ENCODE results near the gene APC2. TPM values are rescaled to one million over a fixed set of nuclear protein-coding genes. Genes with fewer than 3 reads are reported as not detected.

Gene APC2
- total and polyA plus RNA-seq, 5 experiments from 2014 or later, result 0.08 to 0.29 TPM; not detected in 3

DNA sequence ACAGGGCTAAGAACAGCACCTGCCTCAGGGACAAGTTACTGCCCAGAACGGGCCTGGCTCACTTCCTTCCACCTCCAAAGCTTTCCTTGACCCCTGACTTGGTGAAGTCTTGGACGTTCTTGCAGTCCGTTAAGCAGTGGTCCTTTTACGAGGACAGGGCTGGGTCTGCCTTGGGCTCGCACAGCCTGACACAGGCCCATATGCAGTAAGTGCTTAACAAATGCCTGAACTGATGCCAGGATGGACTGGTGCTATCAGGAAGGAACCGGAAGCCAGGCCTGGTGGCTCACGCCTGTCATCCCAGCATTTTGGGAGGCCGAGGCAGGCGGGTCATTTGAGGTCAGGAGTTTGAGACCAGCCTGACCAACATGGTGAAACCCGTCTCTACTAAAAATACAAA is 72.1 kb downstream of the APC2 start:
- Mint-ChIP-seq H3K36me3 (peaks cover 0 to 7% (median 2%) of the 10 kb centered on the region in 3 donors), H3K27ac (no peak overlapping the region), H3K27me3 (peaks cover 16 to 52% (median 26%) of the 10 kb centered on the region in 5 donors), H3K4me1 (peaks cover 6 to 11% (median 9%) of the 10 kb centered on the region in 4 donors), H3K9me3 (peaks cover 0 to 1% (median 0%) of the 10 kb centered on the region in 9 donors), H3K4me3 (no peak overlapping the region)
- no peak for DNase-seq
- ATAC-seq, result no peak
- POLR2A ChIA-PET, result no interaction called here

DNA sequence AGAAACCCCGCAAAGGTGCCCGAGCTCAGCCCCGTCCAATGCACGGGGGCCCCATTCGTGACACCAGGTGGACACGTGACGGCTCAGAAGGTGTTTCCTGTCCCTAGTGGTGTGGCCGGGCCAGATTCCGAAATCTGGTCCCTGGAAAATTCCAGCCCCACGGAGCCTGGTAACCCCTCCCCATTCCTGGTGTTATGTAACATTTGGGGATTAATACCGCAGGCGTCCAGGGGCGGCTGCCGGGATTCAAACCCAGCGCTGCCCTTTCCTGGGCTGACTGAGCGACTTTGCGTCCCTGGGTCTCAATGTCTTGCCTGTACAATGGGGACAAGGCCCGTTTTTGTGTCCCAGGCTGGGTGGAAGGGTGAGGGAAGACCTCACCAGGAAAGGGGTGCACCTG is 72.9 kb downstream of the APC2 start:
- Mint-ChIP-seq H3K4me3 (no peak overlapping the region), H3K27me3 (peaks cover 19 to 59% (median 32%) of the 10 kb centered on the region in 5 donors), H3K36me3 (peaks cover 0 to 7% (median 2%) of the 10 kb centered on the region in 3 donors), H3K27ac (no peak overlapping the region), H3K4me1 (peaks cover 6 to 11% (median 9%) of the 10 kb centered on the region in 4 donors), H3K9me3 (peaks cover 0 to 1% (median 0%) of the 10 kb centered on the region in 9 donors)
- POLR2A ChIA-PET, result interaction anchor here (0.5 kb wide), 1 partner anchor 12 kb away, joined by 4 read pairs; no protein-coding TSS in a partner anchor
- no peak for DNase-seq
- ATAC-seq, result no peak

Other genes with a start within 250 kb of the APC2 start
- 10 to 100 TPM; 91.5 to 96.0 TPM for gene STK11, start 244.3 kb upstream of the APC2 start, total RNA-seq
- gene STK11, start 244.3 kb upstream of the APC2 start, polyA plus RNA-seq, result 10 to 100 TPM; 12.3 to 43.9 (median 20.3) TPM
- not detected for gene CBARP, start 212.1 kb upstream of the APC2 start, total RNA-seq
- not detected for gene CBARP, start 212.1 kb upstream of the APC2 start, polyA plus RNA-seq
- gene ATP5F1D, start 208.4 kb upstream of the APC2 start, total RNA-seq, result 10 to 100 TPM; 83.9 to 89.0 TPM
- gene ATP5F1D, start 208.4 kb upstream of the APC2 start, polyA plus RNA-seq, result 100 to 1,000 TPM; 214 to 264 (median 262) TPM
- gene MIDN, start 201.5 kb upstream of the APC2 start, total RNA-seq, result 10 to 100 TPM; 31.2 to 35.4 TPM
- gene MIDN, start 201.5 kb upstream of the APC2 start, polyA plus RNA-seq, result 1 to 10 TPM; 1.1 to 8.2 (median 6.6) TPM
- 100 to 1,000 TPM; 565 to 579 TPM for gene CIRBP, start 180.8 kb upstream of the APC2 start, total RNA-seq
- gene CIRBP, start 180.8 kb upstream of the APC2 start, polyA plus RNA-seq, result 100 to 1,000 TPM; 204 to 273 (median 262) TPM
- 10 to 100 TPM; 46.3 to 47.5 TPM for gene FAM174C, start 174.6 kb upstream of the APC2 start, total RNA-seq
- gene FAM174C, start 174.6 kb upstream of the APC2 start, polyA plus RNA-seq, result 100 to 1,000 TPM in 1 of 3 donors, 10 to 100 TPM in 2; 66.7 to 104 (median 95.5) TPM
- gene EFNA2, start 164.2 kb upstream of the APC2 start, total RNA-seq, result not detected
- not detected for gene EFNA2, start 164.2 kb upstream of the APC2 start, polyA plus RNA-seq
- 10 to 100 TPM; 65.3 to 74.3 TPM for gene NDUFS7, start 66.2 kb upstream of the APC2 start, total RNA-seq
- 100 to 1,000 TPM; 211 to 233 (median 215) TPM for gene NDUFS7, start 66.2 kb upstream of the APC2 start, polyA plus RNA-seq
- gene GAMT, start 48.6 kb upstream of the APC2 start, total RNA-seq, result 10 to 100 TPM; 14.0 to 18.0 TPM
- gene GAMT, start 48.6 kb upstream of the APC2 start, polyA plus RNA-seq, result 10 to 100 TPM; 29.4 to 33.6 (median 30.7) TPM
- gene DAZAP1, start 42.5 kb upstream of the APC2 start, total RNA-seq, result 100 to 1,000 TPM; 166 TPM
- gene DAZAP1, start 42.5 kb upstream of the APC2 start, polyA plus RNA-seq, result 1 to 10 TPM; 5.9 to 8.5 (median 7.5) TPM
- gene RPS15, start 11.7 kb upstream of the APC2 start, total RNA-seq, result 1,000 to 10,000 TPM; 1,886 to 1,928 TPM
- gene RPS15, start 11.7 kb upstream of the APC2 start, polyA plus RNA-seq, result 1,000 to 10,000 TPM; 3,438 to 4,304 (median 3,489) TPM
- 10 to 100 TPM; 58.3 to 59.7 TPM for gene C19orf25, start 29.1 kb downstream of the APC2 start, total RNA-seq
- gene C19orf25, start 29.1 kb downstream of the APC2 start, polyA plus RNA-seq, result 10 to 100 TPM; 31.3 to 50.3 (median 32.5) TPM
- 10 to 100 TPM; 11.1 to 12.0 TPM for gene PCSK4, start 40.2 kb downstream of the APC2 start, total RNA-seq
- 1 to 10 TPM in 2 of 3 donors, under 1 TPM in 1; 0.35 to 1.3 (median 1.2) TPM for gene PCSK4, start 40.2 kb downstream of the APC2 start, polyA plus RNA-seq
- gene REEP6, start 41.1 kb downstream of the APC2 start, total RNA-seq, result 1 to 10 TPM; 4.8 to 4.9 TPM
- 1 to 10 TPM; 4.7 to 7.7 (median 6.0) TPM for gene REEP6, start 41.1 kb downstream of the APC2 start, polyA plus RNA-seq
- gene ADAMTSL5, start 62.9 kb downstream of the APC2 start, total RNA-seq, result 1 to 10 TPM; 2.5 to 4.5 TPM
- gene ADAMTSL5, start 62.9 kb downstream of the APC2 start, polyA plus RNA-seq, result 1 to 10 TPM in 2 of 3 donors, under 1 TPM in 1; 0.47 to 2.9 (median 1.7) TPM
- gene PLK5, start 74.0 kb downstream of the APC2 start, total RNA-seq, result not detected
- not detected for gene PLK5, start 74.0 kb downstream of the APC2 start, polyA plus RNA-seq
- gene MEX3D, start 118.2 kb downstream of the APC2 start, total RNA-seq, result 1 to 10 TPM; 3.0 to 4.4 TPM
- gene MEX3D, start 118.2 kb downstream of the APC2 start, polyA plus RNA-seq, result under 1 TPM in 1 of 3 donors, not detected in 2; 0.08 TPM
- 10 to 100 TPM; 74.2 to 77.4 TPM for gene MBD3, start 142.7 kb downstream of the APC2 start, total RNA-seq
- gene MBD3, start 142.7 kb downstream of the APC2 start, polyA plus RNA-seq, result 10 to 100 TPM in 2 of 3 donors, 1 to 10 TPM in 1; 9.6 to 23.5 (median 12.8) TPM
- 100 to 1,000 TPM; 130 to 132 TPM for gene UQCR11, start 155.3 kb downstream of the APC2 start, total RNA-seq
- gene UQCR11, start 155.3 kb downstream of the APC2 start, polyA plus RNA-seq, result 100 to 1,000 TPM; 545 to 646 (median 558) TPM
- 100 to 1,000 TPM in 1 of 2 experiments, 10 to 100 TPM in 1; 97.4 to 102 TPM for gene TCF3, start 202.5 kb downstream of the APC2 start, total RNA-seq
- 10 to 100 TPM in 2 of 3 donors, 1 to 10 TPM in 1; 7.8 to 33.0 (median 13.0) TPM for gene TCF3, start 202.5 kb downstream of the APC2 start, polyA plus RNA-seq

Data from naive thymus-derived CD8-positive, alpha-beta T cell (primary cell).